ENCODE measurements around the gene LGALS13.

DNA sequence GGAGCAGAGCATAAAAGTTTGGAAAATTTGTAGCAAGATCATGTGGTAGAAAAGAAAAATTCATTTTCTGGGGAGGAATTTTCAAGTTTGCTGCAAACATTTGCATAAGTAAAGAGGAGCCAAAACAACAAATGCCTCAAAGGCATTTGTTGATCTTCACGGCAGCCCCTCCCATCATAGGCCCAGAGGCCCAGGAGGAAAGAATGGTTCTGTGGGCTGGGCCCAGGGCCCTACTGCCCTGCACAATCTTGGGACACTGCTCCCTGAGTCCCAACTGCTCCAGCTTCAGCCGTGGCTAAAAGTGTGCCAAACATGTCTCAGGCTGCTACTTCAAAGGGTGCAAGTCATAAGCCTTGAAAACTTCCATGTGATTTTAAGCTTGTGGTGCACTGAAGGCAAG is 11.3 kb downstream of the LGALS13 start:
- TF ChIP-seq, protein P1, sequence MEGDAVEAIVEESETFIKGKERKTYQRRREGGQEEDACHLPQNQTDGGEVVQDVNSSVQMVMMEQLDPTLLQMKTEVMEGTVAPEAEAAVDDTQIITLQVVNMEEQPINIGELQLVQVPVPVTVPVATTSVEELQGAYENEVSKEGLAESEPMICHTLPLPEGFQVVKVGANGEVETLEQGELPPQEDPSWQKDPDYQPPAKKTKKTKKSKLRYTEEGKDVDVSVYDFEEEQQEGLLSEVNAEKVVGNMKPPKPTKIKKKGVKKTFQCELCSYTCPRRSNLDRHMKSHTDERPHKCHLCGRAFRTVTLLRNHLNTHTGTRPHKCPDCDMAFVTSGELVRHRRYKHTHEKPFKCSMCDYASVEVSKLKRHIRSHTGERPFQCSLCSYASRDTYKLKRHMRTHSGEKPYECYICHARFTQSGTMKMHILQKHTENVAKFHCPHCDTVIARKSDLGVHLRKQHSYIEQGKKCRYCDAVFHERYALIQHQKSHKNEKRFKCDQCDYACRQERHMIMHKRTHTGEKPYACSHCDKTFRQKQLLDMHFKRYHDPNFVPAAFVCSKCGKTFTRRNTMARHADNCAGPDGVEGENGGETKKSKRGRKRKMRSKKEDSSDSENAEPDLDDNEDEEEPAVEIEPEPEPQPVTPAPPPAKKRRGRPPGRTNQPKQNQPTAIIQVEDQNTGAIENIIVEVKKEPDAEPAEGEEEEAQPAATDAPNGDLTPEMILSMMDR (IDR thresholded peaks at IDR 0.05; ENCODE audit: poor library complexity) = no peak
- TF ChIP-seq EZH2 (IDR thresholded peaks at IDR 0.05; ENCODE audit: borderline replicate concordance) (no peak), EZH2phosphoT487 (IDR thresholded peaks at IDR 0.05; ENCODE audit: low read depth, severe bottlenecking, unreplicated experiment) (no peak)
